ENCODE results near the gene GRK5.

GRCh38 chr10:119451300-119451896, 244.0 kb downstream of the GRK5 start:
- no peak for TF ChIP-seq CTCF (IDR thresholded peaks at IDR 0.05; ENCODE audit: low read depth, low read length)
- TF ChIP-seq EZH2phosphoT487 (IDR thresholded peaks at IDR 0.05; ENCODE audit: low read depth): no peak

Measured in OCI-LY3 (cell line).